Neural cell (in vitro differentiated cells): ENCODE results near the gene DNAJC3.

ENCODE experiments used
- EP300 ChIP-seq: fragments of 450-650 bp; conservative IDR thresholded peaks from 2 replicates; pipeline ENCODE4 v1.6.1; 2014; ENCODE audit warnings: antibody characterized with exemption, mild to moderate bottlenecking, moderate library complexity; ENCODE audit not compliant: poor library complexity, severe bottlenecking
- EZH2 ChIP-seq: fragments of 200-600, 300-800 bp; shearing (Covaris generic), sonication (generic); IDR thresholded peaks from 2 replicates; pipeline ENCODE4 v1.6.1; 2014; ENCODE audit warnings: antibody characterized with exemption, low read length, borderline replicate concordance, mild to moderate bottlenecking; ENCODE audit not compliant: insufficient read depth, poor library complexity, severe bottlenecking
- MXI1 ChIP-seq: fragments of 450-650 bp; conservative IDR thresholded peaks from 2 replicates; pipeline ENCODE4 v1.6.1; 2014; ENCODE audit warnings: antibody characterized with exemption, mild to moderate bottlenecking; ENCODE audit not compliant: poor library complexity, severe bottlenecking
- POLR2AphosphoS5 ChIP-seq: IDR thresholded peaks from 2 replicates; pipeline ENCODE4 v1.6.1; 2012
- RAD21 ChIP-seq: fragments of 450-650 bp; conservative IDR thresholded peaks from 2 replicates; pipeline ENCODE4 v1.6.1; 2014; ENCODE audit warnings: antibody characterized with exemption, mild to moderate bottlenecking, moderate library complexity
- SMC3 ChIP-seq: fragments of 450-650 bp; conservative IDR thresholded peaks from 2 replicates; pipeline ENCODE4 v1.6.1; 2014; ENCODE audit warnings: antibody characterized with exemption, mild to moderate bottlenecking, moderate library complexity; ENCODE audit not compliant: poor library complexity
- TF ChIP-seq, protein P1 (sequence below): fragments of 450-650 bp; IDR thresholded peaks from 2 replicates; pipeline ENCODE4 v1.5.1; 2014; ENCODE audit warnings: antibody characterized with exemption, mild to moderate bottlenecking, moderate library complexity; ENCODE audit not compliant: poor library complexity, severe bottlenecking
- TF ChIP-seq, protein P2 (sequence below): IDR thresholded peaks from 2 replicates; pipeline ENCODE4 v1.6.1; 2012; ENCODE audit warnings: borderline replicate concordance

DNA sequence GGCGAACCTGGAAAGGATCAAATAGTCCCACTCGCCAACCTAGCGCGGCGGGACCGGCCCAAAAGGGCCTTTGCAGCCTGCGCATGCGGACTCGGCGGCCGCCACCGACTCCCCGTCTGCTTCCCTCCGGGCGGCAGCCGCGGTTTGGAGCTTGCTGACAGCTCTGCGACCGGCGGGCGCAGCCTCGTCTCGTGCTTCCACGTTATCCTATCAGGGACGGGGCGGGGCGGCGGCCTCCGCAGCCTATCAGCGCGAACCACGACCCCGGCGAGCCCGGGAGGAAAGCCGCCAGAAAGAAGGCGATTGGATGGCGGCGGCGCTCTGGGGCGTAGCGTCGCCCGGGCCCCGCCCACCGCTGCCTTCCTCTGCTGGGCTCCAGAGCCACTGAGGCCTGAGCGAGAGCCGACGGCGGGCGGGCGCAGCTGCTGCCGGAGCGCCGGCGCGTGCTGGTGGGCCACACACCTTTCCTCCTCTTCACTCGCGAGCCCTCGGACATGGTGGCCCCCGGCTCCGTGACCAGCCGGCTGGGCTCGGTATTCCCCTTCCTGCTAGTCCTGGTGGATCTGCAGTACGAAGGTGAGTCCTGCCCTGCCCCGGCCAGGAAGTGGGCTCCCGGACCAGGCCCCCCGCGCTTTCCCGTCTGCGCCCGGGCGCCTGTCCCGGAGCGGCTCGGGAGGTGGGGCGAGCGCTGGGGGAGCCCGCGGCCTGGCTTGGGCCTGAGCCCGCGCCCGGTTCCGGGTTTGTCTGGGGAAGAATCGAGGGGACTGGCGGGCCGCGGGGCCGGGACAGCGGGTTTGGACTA lies at the start of gene DNAJC3:
- TF ChIP-seq, protein P1, sequence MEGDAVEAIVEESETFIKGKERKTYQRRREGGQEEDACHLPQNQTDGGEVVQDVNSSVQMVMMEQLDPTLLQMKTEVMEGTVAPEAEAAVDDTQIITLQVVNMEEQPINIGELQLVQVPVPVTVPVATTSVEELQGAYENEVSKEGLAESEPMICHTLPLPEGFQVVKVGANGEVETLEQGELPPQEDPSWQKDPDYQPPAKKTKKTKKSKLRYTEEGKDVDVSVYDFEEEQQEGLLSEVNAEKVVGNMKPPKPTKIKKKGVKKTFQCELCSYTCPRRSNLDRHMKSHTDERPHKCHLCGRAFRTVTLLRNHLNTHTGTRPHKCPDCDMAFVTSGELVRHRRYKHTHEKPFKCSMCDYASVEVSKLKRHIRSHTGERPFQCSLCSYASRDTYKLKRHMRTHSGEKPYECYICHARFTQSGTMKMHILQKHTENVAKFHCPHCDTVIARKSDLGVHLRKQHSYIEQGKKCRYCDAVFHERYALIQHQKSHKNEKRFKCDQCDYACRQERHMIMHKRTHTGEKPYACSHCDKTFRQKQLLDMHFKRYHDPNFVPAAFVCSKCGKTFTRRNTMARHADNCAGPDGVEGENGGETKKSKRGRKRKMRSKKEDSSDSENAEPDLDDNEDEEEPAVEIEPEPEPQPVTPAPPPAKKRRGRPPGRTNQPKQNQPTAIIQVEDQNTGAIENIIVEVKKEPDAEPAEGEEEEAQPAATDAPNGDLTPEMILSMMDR, result no peak
- TF ChIP-seq MXI1, result peak; percentile 70
- TF ChIP-seq EZH2, result no peak
- no peak for TF ChIP-seq RAD21
- TF ChIP-seq SMC3, result no peak
- peak; percentile 77 for TF ChIP-seq POLR2AphosphoS5
- TF ChIP-seq EP300, result peak; percentile 24
- TF ChIP-seq, protein P2, sequence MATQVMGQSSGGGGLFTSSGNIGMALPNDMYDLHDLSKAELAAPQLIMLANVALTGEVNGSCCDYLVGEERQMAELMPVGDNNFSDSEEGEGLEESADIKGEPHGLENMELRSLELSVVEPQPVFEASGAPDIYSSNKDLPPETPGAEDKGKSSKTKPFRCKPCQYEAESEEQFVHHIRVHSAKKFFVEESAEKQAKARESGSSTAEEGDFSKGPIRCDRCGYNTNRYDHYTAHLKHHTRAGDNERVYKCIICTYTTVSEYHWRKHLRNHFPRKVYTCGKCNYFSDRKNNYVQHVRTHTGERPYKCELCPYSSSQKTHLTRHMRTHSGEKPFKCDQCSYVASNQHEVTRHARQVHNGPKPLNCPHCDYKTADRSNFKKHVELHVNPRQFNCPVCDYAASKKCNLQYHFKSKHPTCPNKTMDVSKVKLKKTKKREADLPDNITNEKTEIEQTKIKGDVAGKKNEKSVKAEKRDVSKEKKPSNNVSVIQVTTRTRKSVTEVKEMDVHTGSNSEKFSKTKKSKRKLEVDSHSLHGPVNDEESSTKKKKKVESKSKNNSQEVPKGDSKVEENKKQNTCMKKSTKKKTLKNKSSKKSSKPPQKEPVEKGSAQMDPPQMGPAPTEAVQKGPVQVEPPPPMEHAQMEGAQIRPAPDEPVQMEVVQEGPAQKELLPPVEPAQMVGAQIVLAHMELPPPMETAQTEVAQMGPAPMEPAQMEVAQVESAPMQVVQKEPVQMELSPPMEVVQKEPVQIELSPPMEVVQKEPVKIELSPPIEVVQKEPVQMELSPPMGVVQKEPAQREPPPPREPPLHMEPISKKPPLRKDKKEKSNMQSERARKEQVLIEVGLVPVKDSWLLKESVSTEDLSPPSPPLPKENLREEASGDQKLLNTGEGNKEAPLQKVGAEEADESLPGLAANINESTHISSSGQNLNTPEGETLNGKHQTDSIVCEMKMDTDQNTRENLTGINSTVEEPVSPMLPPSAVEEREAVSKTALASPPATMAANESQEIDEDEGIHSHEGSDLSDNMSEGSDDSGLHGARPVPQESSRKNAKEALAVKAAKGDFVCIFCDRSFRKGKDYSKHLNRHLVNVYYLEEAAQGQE, result peak; percentile 22
